ENCODE measurements around the gene SMKR1. TPM values are rescaled to one million over a fixed set of nuclear protein-coding genes. Genes with fewer than 3 reads are reported as not detected.

Gene SMKR1
- total RNA-seq, 6 experiments from 2014 or later, result not detected

GRCh38 chr7:129464194-129464593, 38.1 kb upstream of the SMKR1 start:
- no peak for DNase-seq
- no peak overlapping the region for H3K4me3 Mint-ChIP-seq
- H3K36me3 Mint-ChIP-seq (ENCODE audit: low read depth), result no peaks in the 10 kb centered on the region
- H3K27ac Mint-ChIP-seq, result no peak overlapping the region
- no peaks in the 10 kb centered on the region for H3K9me3 Mint-ChIP-seq
- peaks cover 14% of the 10 kb centered on the region for H3K4me1 Mint-ChIP-seq (ENCODE audit: low read depth)
- no peak for TF ChIP-seq CTCF (IDR thresholded peaks at IDR 0.05)
- H3K27me3 Mint-ChIP-seq (ENCODE audit: insufficient read depth), result no peaks in the 10 kb centered on the region; the same call in 1 of the 2 replicates

- no peak overlapping the region for H3K4me3 Mint-ChIP-seq
- TF ChIP-seq CTCF (IDR thresholded peaks at IDR 0.05), result no peak
- no peaks in the 10 kb centered on the region; the same call in 1 of the 2 replicates for H3K27me3 Mint-ChIP-seq (ENCODE audit: insufficient read depth)
- no peaks in the 10 kb centered on the region for H3K36me3 Mint-ChIP-seq (ENCODE audit: low read depth)
- DNase-seq, result no peak
- no peak overlapping the region for H3K27ac Mint-ChIP-seq
- peaks cover 14% of the 10 kb centered on the region for H3K4me1 Mint-ChIP-seq (ENCODE audit: low read depth)
- no peaks in the 10 kb centered on the region for H3K9me3 Mint-ChIP-seq
Observed at GRCh38 chr7:129465080-129465479, 37.3 kb upstream of the SMKR1 start.

GRCh38 chr7:129466796-129467195, 35.5 kb upstream of the SMKR1 start:
- Mint-ChIP-seq H3K27ac (no peak overlapping the region), H3K36me3 (ENCODE audit: low read depth) (no peaks in the 10 kb centered on the region), H3K27me3 (ENCODE audit: insufficient read depth) (no peaks in the 10 kb centered on the region; the same call in 1 of the 2 replicates), H3K4me3 (no peak overlapping the region), H3K9me3 (no peaks in the 10 kb centered on the region), H3K4me1 (ENCODE audit: low read depth) (peaks cover 27% of the 10 kb centered on the region)
- no peak for TF ChIP-seq CTCF (IDR thresholded peaks at IDR 0.05)
- no peak for DNase-seq

GRCh38 chr7:129468087-129468486, 34.2 kb upstream of the SMKR1 start:
- TF ChIP-seq CTCF (IDR thresholded peaks at IDR 0.05), result no peak
- Mint-ChIP-seq H3K9me3 (no peaks in the 10 kb centered on the region), H3K27ac (peak overlapping the region; percentile 23; the same call in 1 of the 2 replicates), H3K36me3 (ENCODE audit: low read depth) (no peaks in the 10 kb centered on the region), H3K4me3 (no peak overlapping the region), H3K27me3 (ENCODE audit: insufficient read depth) (no peaks in the 10 kb centered on the region), H3K4me1 (ENCODE audit: low read depth) (peaks cover 27% of the 10 kb centered on the region)
- DNase-seq, result peak; percentile 55

GRCh38 chr7:129468547-129468946, 33.8 kb upstream of the SMKR1 start:
- Mint-ChIP-seq H3K4me3 (no peak overlapping the region), H3K9me3 (no peaks in the 10 kb centered on the region), H3K36me3 (ENCODE audit: low read depth) (no peaks in the 10 kb centered on the region), H3K4me1 (ENCODE audit: low read depth) (peaks cover 27% of the 10 kb centered on the region), H3K27me3 (ENCODE audit: insufficient read depth) (no peaks in the 10 kb centered on the region), H3K27ac (no peak overlapping the region)
- DNase-seq, result no peak
- no peak for TF ChIP-seq CTCF (IDR thresholded peaks at IDR 0.05)

GRCh38 chr7:129469930-129470329, 32.4 kb upstream of the SMKR1 start:
- H3K27ac Mint-ChIP-seq, result no peak overlapping the region
- no peaks in the 10 kb centered on the region for H3K9me3 Mint-ChIP-seq
- TF ChIP-seq CTCF (IDR thresholded peaks at IDR 0.05), result no peak

More at GRCh38 chr7:129469930-129470329, 32.4 kb upstream of the SMKR1 start:
- H3K27me3 Mint-ChIP-seq (ENCODE audit: insufficient read depth), result no peaks in the 10 kb centered on the region
- no peaks in the 10 kb centered on the region for H3K36me3 Mint-ChIP-seq (ENCODE audit: low read depth)
- peaks cover 27% of the 10 kb centered on the region for H3K4me1 Mint-ChIP-seq (ENCODE audit: low read depth)
- no peak overlapping the region for H3K4me3 Mint-ChIP-seq
- DNase-seq, result no peak
